Mesendoderm (in vitro differentiated cells): ENCODE results near the gene CFH.

ENCODE experiments used
- DNase-seq: peaks from one replicate; pipeline ENCODE4 v3.0.0; 2013
- H2AK5ac ChIP-seq: 2 replicates; pipeline ENCODE4 v1.6.1; 2013; ENCODE audit warnings: low read length, inconsistent platforms
- H2BK120ac ChIP-seq: 2 replicates; pipeline ENCODE4 v1.6.1; 2013; ENCODE audit warnings: low read depth, mild to moderate bottlenecking, low read length, moderate library complexity, mixed read lengths
- H2BK15ac ChIP-seq: replicated peaks from 2 replicates; pipeline ENCODE4 v1.6.1; 2013; ENCODE audit warnings: low read depth, mild to moderate bottlenecking, moderate library complexity
- H2BK5ac ChIP-seq: 2 replicates; pipeline ENCODE4 v1.6.1; 2013; ENCODE audit warnings: low read length, inconsistent platforms
- H3K18ac ChIP-seq: 2 replicates; pipeline ENCODE4 v1.6.1; 2013; ENCODE audit warnings: mild to moderate bottlenecking, low read length, mixed read lengths
- H3K23ac ChIP-seq: one replicate; pipeline ENCODE4 v1.6.1; 2013; ENCODE audit warnings: low read length
- H3K27ac ChIP-seq: 2 replicates; pipeline ENCODE4 v1.5.1; 2013; ENCODE audit warnings: low read depth, mild to moderate bottlenecking, inconsistent platforms, low read length, moderate library complexity
- H3K27me3 ChIP-seq: 2 replicates; pipeline ENCODE4 v1.6.1; 2013; ENCODE audit warnings: low read length, control low read depth, mild to moderate bottlenecking, inconsistent platforms; ENCODE audit not compliant: insufficient read depth, poor library complexity
- H3K36me3 ChIP-seq: 2 replicates; pipeline ENCODE4 v1.6.1; 2013; ENCODE audit warnings: low read length, inconsistent platforms; ENCODE audit not compliant: control insufficient read depth, insufficient read depth
- H3K4ac ChIP-seq: one replicate; pipeline ENCODE4 v1.6.1; 2013; ENCODE audit warnings: low read depth, mild to moderate bottlenecking, low read length, moderate library complexity
- H3K4me1 ChIP-seq: 2 replicates; pipeline ENCODE4 v1.6.1; 2013; ENCODE audit warnings: low read depth, low read length, inconsistent platforms; ENCODE audit not compliant: control insufficient read depth
- H3K4me2 ChIP-seq: 2 replicates; pipeline ENCODE4 v1.6.1; 2013; ENCODE audit warnings: low read length
- H3K4me3 ChIP-seq: 2 replicates; pipeline ENCODE4 v1.5.1; 2013; ENCODE audit warnings: mild to moderate bottlenecking, low read length
- H3K56ac ChIP-seq: one replicate; pipeline ENCODE4 v1.6.1; 2013; ENCODE audit warnings: low read length
- H3K79me1 ChIP-seq: 2 replicates; pipeline ENCODE4 v1.6.1; 2013; ENCODE audit warnings: low read length, inconsistent platforms
- H3K79me2 ChIP-seq: 2 replicates; pipeline ENCODE4 v1.6.1; 2013; ENCODE audit warnings: mild to moderate bottlenecking, low read length; ENCODE audit not compliant: control insufficient read depth, insufficient read depth
- H3K9ac ChIP-seq: 2 replicates; pipeline ENCODE4 v1.6.1; 2013; ENCODE audit warnings: low read length, inconsistent platforms
- H4K5ac ChIP-seq: one replicate; pipeline ENCODE4 v1.6.1; 2013; ENCODE audit warnings: low read length
- H4K8ac ChIP-seq: one replicate; pipeline ENCODE4 v1.6.1; 2013; ENCODE audit warnings: low read depth, mild to moderate bottlenecking, control low read depth, low read length, moderate library complexity
- WGBS: extraction: QIAGEN DNeasy Blood & Tissue Kit; methylation state at CpG from one replicate; pipeline ENCODE4 v1.1.7; 2013; ENCODE audit warnings: low lambda C conversion rate, missing lambda C conversion rate; ENCODE audit not compliant: insufficient coverage; ENCODE audit errors: extremely low coverage; 5-methylcytosine and 5-hydroxymethylcytosine counted together

CFH gene

DNA sequence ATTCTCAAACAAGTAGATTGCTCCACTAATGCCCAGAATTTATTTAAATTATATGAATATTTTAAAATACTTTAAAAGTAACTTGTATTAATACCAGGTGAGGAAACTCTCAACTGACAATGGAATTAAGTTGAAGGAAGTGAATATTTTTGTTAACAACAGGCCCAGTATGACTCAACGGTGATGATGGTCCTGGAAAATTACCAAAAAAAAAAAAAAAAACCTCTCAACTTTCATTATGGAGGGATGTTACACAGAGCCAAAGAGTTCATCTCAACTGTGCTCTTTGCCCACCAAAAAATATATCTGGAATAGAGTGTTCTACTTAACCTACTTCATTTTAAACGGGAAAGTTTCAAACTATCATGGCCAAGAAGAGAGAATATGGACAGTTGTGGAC, 28.3 kb downstream of the CFH start:
- WGBS = no CpG with 5 or more reads among the region's 2 CpGs
- Histone ChIP-seq H3K4me1 (no peaks in the 10 kb centered on the region), H3K4me2 (no peak overlapping the region), H4K8ac (no peak overlapping the region), H3K27ac (no peak overlapping the region), H2AK5ac (no peak overlapping the region), H3K56ac (no peak overlapping the region), H3K79me1 (no peaks in the 10 kb centered on the region), H4K5ac (no peak overlapping the region), H3K79me2 (no peaks in the 10 kb centered on the region), H2BK120ac (no peak overlapping the region), H3K23ac (no peak overlapping the region), H3K18ac (no peak overlapping the region), H3K4me3 (no peak overlapping the region), H3K27me3 (no peaks in the 10 kb centered on the region), H3K9ac (no peak overlapping the region), H2BK5ac (no peak overlapping the region), H2BK15ac (no peak overlapping the region), H3K36me3 (no peaks in the 10 kb centered on the region), H3K4ac (no peak overlapping the region)
- no peak for DNase-seq

GRCh38 chr1:196684476-196684875, 32.6 kb downstream of the CFH start:
- Histone ChIP-seq H3K36me3 (no peaks in the 10 kb centered on the region), H3K4me1 (no peaks in the 10 kb centered on the region), H3K4me2 (no peak overlapping the region), H3K9ac (no peak overlapping the region), H4K8ac (no peak overlapping the region), H3K79me2 (no peaks in the 10 kb centered on the region), H2BK15ac (no peak overlapping the region), H3K27me3 (no peaks in the 10 kb centered on the region), H2AK5ac (no peak overlapping the region), H3K79me1 (no peaks in the 10 kb centered on the region), H2BK120ac (no peak overlapping the region), H3K4me3 (no peak overlapping the region), H2BK5ac (no peak overlapping the region), H4K5ac (no peak overlapping the region), H3K27ac (no peak overlapping the region), H3K18ac (no peak overlapping the region), H3K4ac (no peak overlapping the region), H3K56ac (no peak overlapping the region), H3K23ac (no peak overlapping the region)
- DNase-seq = no peak
- no CpG with 5 or more reads among the region's 4 CpGs for WGBS

GRCh38 chr1:196685506-196685905, 33.7 kb downstream of the CFH start:
- Histone ChIP-seq H2AK5ac (no peak overlapping the region), H3K4me3 (no peak overlapping the region), H3K18ac (no peak overlapping the region), H3K36me3 (no peaks in the 10 kb centered on the region), H3K27me3 (no peaks in the 10 kb centered on the region), H3K79me1 (no peaks in the 10 kb centered on the region), H4K8ac (no peak overlapping the region), H3K56ac (no peak overlapping the region), H2BK15ac (no peak overlapping the region), H3K4ac (no peak overlapping the region), H3K27ac (no peak overlapping the region), H2BK5ac (no peak overlapping the region), H3K23ac (no peak overlapping the region), H3K4me2 (no peak overlapping the region), H3K4me1 (no peaks in the 10 kb centered on the region), H4K5ac (no peak overlapping the region), H2BK120ac (no peak overlapping the region), H3K79me2 (no peaks in the 10 kb centered on the region), H3K9ac (no peak overlapping the region)
- WGBS = 100% methylated on average over 1 of the region's 1 CpG
- no peak for DNase-seq

- H3K36me3 ChIP-seq = no peaks in the 10 kb centered on the region
- H3K9ac ChIP-seq = no peak overlapping the region
- H3K79me1 ChIP-seq = no peaks in the 10 kb centered on the region
- H3K56ac ChIP-seq = no peak overlapping the region
- no peak overlapping the region for H2BK120ac ChIP-seq
- no peaks in the 10 kb centered on the region for H3K79me2 ChIP-seq
- no peak overlapping the region for H3K4ac ChIP-seq
- H2BK15ac ChIP-seq = no peak overlapping the region
- no peak overlapping the region for H2BK5ac ChIP-seq
- no peak overlapping the region for H3K4me3 ChIP-seq
- no peak overlapping the region for H3K18ac ChIP-seq
- no peak overlapping the region for H3K27ac ChIP-seq
- no peaks in the 10 kb centered on the region for H3K27me3 ChIP-seq
- DNase-seq = no peak
- H3K4me2 ChIP-seq = no peak overlapping the region
- H3K4me1 ChIP-seq = no peaks in the 10 kb centered on the region
- no peak overlapping the region for H4K5ac ChIP-seq
- no peak overlapping the region for H3K23ac ChIP-seq
- no peak overlapping the region for H2AK5ac ChIP-seq
- WGBS = no CpG with 5 or more reads among the region's 3 CpGs
- H4K8ac ChIP-seq = no peak overlapping the region
Measured at GRCh38 chr1:196689001-196689400, 37.2 kb downstream of the CFH start.

DNA sequence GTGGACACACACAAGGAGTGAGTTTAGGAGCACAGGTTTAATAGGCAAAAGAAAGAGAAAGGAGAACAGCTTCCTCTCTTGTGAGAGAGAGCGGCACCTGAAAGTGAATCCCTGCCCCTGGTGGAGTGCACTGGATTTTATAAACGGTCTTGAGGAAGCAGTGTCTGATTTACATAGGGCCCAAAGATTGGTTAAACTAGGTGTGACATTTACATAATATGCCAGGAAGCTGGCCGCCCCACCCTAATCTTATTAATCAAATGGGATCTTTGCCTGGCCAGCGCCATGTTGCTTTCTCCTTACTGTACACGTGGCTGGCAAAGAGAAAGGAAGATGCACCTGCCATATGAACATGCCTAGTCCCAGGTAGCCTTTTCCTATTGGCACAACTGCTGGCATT, 38.7 kb downstream of the CFH start:
- Histone ChIP-seq H2BK5ac (no peak overlapping the region), H3K27ac (no peak overlapping the region), H3K9ac (no peak overlapping the region), H3K36me3 (no peaks in the 10 kb centered on the region), H3K18ac (no peak overlapping the region), H3K79me1 (no peaks in the 10 kb centered on the region), H2AK5ac (no peak overlapping the region), H3K4me3 (no peak overlapping the region), H2BK15ac (no peak overlapping the region), H3K23ac (no peak overlapping the region), H4K5ac (no peak overlapping the region), H3K4me2 (no peak overlapping the region), H3K4me1 (no peaks in the 10 kb centered on the region), H3K27me3 (no peaks in the 10 kb centered on the region), H2BK120ac (no peak overlapping the region), H3K79me2 (no peaks in the 10 kb centered on the region), H3K56ac (no peak overlapping the region), H4K8ac (no peak overlapping the region), H3K4ac (no peak overlapping the region)
- WGBS = no CpG with 5 or more reads among the region's 5 CpGs
- DNase-seq = peak; percentile 3

GRCh38 chr1:196698993-196699392, 47.1 kb downstream of the CFH start:
- H3K79me2 ChIP-seq = no peaks in the 10 kb centered on the region
- no peak overlapping the region for H2BK120ac ChIP-seq
- H2AK5ac ChIP-seq = no peak overlapping the region

More at GRCh38 chr1:196698993-196699392, 47.1 kb downstream of the CFH start:
- Histone ChIP-seq H3K4ac (no peak overlapping the region), H3K23ac (no peak overlapping the region), H3K27me3 (no peaks in the 10 kb centered on the region), H2BK15ac (no peak overlapping the region), H3K9ac (no peak overlapping the region), H3K56ac (no peak overlapping the region), H3K18ac (no peak overlapping the region), H4K5ac (no peak overlapping the region), H3K4me2 (no peak overlapping the region), H3K4me1 (no peaks in the 10 kb centered on the region), H3K36me3 (no peaks in the 10 kb centered on the region), H3K4me3 (no peak overlapping the region), H3K27ac (no peak overlapping the region), H3K79me1 (no peaks in the 10 kb centered on the region), H2BK5ac (no peak overlapping the region), H4K8ac (no peak overlapping the region)
- DNase-seq = no peak
- no CpG with 5 or more reads among the region's 2 CpGs for WGBS
